Gastrocnemius medialis (tissue), 4 donors: ENCODE data around the gene SLC16A13.

ENCODE experiments used
- CTCF ChIP-seq, 5 experiments: fragments of 450-650 bp in 3 of 5; fragments of 200-600 bp in 2 of 5; sonication (generic) in 2 of 5; IDR thresholded peaks in 4 of 5; conservative IDR thresholded peaks in 1 of 5; 1 replicate in 4 of 5; 2 replicates in 1 of 5; pipeline ENCODE4 v1.5.1; 2016 to 2019; ENCODE audit warnings: antibody characterized with exemption in 5 of 5, mild to moderate bottlenecking in 3 of 5, moderate library complexity in 3 of 5
- POLR2A ChIP-seq, 2 donors: fragments of 450-650 bp; IDR thresholded peaks; one replicate each; pipeline ENCODE4 v1.6.1; 2017; ENCODE audit warnings: antibody characterized with exemption in 2 of 2, mild to moderate bottlenecking in 2 of 2, moderate library complexity in 2 of 2

DNA sequence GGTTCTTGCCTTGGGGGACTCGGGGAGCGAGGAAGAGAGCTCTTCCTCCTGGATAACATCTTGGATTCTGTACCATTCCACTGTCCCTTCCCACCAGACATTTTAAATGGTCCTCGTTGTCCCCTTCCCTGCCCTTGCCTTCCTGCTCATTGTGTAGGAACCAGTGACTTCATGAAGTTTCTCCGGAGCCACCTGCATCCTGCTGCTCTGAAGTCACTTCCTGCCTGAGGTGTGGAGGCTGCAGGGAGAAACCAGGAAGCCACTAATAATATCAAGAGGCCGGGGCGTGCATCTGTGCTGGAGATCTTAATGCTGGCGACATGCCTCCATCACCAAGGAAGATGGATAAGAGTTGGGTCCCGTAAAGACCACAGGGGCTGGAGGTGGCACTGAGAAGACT is 6.2 kb upstream of the SLC16A13 start:
- TF ChIP-seq CTCF (IDR thresholded peaks at IDR 0.05 in 4 of 5, conservative IDR thresholded peaks at IDR 0.05 in 1 of 5) (no peak), POLR2A (IDR thresholded peaks at IDR 0.05) (peak in 1 of 2 donors; percentile 48)
